Omental fat pad (tissue), 4 donors: Measurements from ENCODE around the gene MT1H. TPM values are rescaled to one million over a fixed set of nuclear protein-coding genes. Genes with fewer than 3 reads are reported as not detected.

ENCODE experiments used
- ATAC-seq: fragments of 150-250 bp; one replicate; pipeline ENCODE4 v1.9.1; 2016; ENCODE audit warnings: mild to moderate bottlenecking, moderate library complexity; ENCODE audit not compliant: low FRiP score
- DNase-seq: peaks from one replicate; pipeline ENCODE4 v3.0.0-alpha.2; 2019; ENCODE audit warnings: low spot score
- CTCF ChIP-seq, 3 donors: fragments of 450-650 bp; IDR thresholded peaks; one replicate each; pipeline ENCODE4 v1.5.1; 2016 to 2017; ENCODE audit warnings: antibody characterized with exemption in 3 of 3, mild to moderate bottlenecking in 3 of 3, moderate library complexity in 2 of 3
- total RNA-seq, 4 donors: library from RNA; depleted of rRNA; stranded (reverse); fragments of >200 nt; gene quantifications; one replicate each; pipeline ENCODE4 v1.1.0, GENCODE V29; 2016

Gene MT1H
- total RNA-seq, 4 donors from 2014 or later, result 11.9 to 23.3 TPM; not detected in 2

DNA sequence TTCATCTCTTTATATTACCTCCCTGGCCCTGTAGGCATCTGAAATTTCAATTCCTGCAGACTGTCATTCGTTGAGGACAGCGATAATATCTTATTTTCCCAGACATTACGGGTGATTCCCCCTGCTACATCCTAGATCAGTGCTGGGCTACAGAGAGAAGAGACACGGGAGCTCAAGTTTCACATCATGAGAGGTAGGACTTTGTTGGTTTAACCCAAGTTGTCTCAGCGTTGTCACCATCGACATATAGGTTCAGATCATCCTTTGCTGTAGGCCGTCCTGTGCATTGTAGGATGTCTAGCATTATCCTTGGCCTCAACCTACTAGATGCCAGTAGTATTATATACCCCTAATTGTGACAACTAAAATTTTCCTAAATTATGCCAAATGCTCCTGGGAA is 31.9 kb downstream of the MT1H start:
- DNase-seq (no peak), ATAC-seq (no peak)
- TF ChIP-seq CTCF (IDR thresholded peaks at IDR 0.05), result no peak

- ATAC-seq, result no peak
- no peak for DNase-seq
Observed at GRCh38 chr16:56702836-56703235, 33.2 kb downstream of the MT1H start.

DNA sequence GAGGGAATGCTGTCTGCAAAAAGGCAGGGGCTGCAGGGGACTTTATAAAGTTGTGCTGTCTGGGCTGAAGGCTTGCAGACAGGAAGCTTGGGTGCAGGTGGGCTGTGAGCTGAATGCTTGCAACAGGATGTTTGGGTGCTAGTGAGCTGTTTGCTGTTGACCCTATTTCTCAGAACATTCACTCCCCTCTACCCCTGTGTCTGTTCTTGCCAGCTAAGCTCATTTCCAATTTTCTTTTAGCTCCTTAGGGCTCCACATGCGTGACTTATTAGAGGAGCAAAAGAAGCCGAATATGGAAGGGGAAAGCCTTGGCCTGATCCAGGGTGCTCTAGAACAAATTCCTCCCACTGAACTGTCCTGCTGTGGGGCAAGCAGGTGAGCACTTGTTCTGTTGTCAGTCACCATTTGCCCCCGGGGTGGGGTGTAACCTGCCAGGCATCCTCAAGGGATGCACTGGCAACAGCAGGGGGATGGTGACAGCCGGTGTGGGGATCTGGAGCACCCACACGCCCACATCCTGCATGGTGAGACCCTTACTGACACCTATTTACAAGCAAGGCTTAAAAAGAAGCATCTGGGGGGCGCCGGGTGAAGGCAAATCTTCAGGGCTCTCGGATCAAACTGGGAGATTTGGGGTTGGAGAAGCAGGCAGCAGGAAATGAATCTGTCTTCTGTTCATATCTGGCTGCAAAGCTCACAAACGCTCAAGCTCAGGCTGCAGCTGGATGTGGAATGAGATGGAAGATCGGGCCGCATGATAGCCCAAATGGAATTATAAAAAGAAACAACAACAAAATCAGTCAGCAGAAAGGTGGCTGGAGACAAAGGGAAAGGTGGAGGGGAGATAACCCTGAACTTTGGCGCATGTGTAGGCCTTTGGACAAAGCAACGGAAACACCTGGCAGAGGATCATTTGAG is 39.2 kb downstream of the MT1H start:
- ATAC-seq, result no peak
- DNase-seq, result no peak
- no peak for TF ChIP-seq CTCF (IDR thresholded peaks at IDR 0.05)

More at GRCh38 chr16:56702836-56703235, 33.2 kb downstream of the MT1H start:
- TF ChIP-seq CTCF (IDR thresholded peaks at IDR 0.05), result no peak

DNA sequence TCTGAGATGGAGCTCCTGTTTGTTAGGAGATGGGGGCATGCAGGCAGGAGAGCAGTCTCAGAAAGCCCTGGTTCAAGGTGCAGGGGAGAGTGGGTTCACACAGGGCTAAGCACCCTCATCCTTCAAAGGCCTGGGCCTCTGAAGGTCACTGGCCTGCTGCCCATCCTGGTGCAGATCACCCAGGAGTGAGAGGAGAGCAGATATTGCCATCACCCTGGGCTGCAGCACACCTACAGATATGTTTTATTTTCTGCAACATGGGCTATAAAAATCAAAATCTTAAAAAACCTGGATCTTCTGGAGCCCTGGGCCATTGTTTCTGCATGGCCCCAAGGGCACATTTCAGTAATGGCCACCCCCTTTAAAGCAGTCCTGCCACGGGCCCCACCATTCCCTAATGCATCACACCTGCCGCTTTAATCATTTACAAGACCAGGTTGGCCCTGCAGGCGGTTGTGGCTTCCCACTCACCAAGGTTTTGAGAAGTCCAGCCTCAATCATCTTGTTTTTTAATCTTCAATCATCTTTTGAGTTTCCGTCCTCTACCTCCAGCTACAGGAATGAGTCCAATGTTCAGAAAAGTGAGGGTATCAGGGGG is 39.9 kb downstream of the MT1H start:
- DNase-seq (no peak), ATAC-seq (no peak)
- no peak for TF ChIP-seq CTCF (IDR thresholded peaks at IDR 0.05)

- DNase-seq, result no peak
- TF ChIP-seq CTCF (IDR thresholded peaks at IDR 0.05), result no peak
- no peak for ATAC-seq
Observed at GRCh38 chr16:56710181-56710737, 40.6 kb downstream of the MT1H start.

GRCh38 chr16:56711862-56712261 is 42.2 kb downstream of the MT1H start:
- no peak for TF ChIP-seq CTCF (IDR thresholded peaks at IDR 0.05)
- ATAC-seq (no peak), DNase-seq (no peak)
